Measurements from ENCODE around the gene GPS1. TPM values are rescaled to one million over a fixed set of nuclear protein-coding genes. Genes with fewer than 3 reads are reported as not detected.

GPS1 gene
- total and polyA plus RNA-seq, 10 of the 15 experiments (the other 5 are each of a cell fraction or from before 2014, with no cell fraction given): 2.2 to 146 (median 77.7) TPM

DNA sequence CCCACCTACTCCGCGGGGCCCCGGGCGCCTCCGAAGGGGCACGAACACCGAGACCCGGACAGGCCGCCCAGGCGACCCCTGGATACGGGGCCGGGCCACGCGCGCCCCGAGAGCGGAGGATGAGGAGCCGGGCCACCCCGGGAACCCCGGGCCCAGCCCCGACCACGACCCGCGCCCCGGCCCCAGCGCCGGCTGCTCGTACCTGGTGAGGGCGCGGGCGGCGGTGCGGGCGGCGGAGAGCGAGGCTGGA, 46.1 kb downstream of the GPS1 start (continued):
- TF ChIP-seq HDAC2 (IDR thresholded peaks at IDR 0.05) (no peak), WRNIP1 (IDR thresholded peaks at IDR 0.05; ENCODE audit: borderline replicate concordance, low read depth, low read length) (no peak), SP1 (IDR thresholded peaks at IDR 0.05; ENCODE audit: low read depth, low read length) (no peak), SUPT20H (IDR thresholded peaks at IDR 0.05; ENCODE audit: borderline replicate concordance, control insufficient read depth, low read depth, low read length) (no peak), NR2C2 (IDR thresholded peaks at IDR 0.05; ENCODE audit: borderline replicate concordance, control insufficient read depth, insufficient read length, low read depth) (no peak), ZNF622 (IDR thresholded peaks at IDR 0.05) (no peak), BACH1 (IDR thresholded peaks at IDR 0.05; ENCODE audit: borderline replicate concordance) (no peak; the same call in 1 of the 2 replicates), LARP7 (IDR thresholded peaks at IDR 0.05) (peak; percentile 32), CBX3 (IDR thresholded peaks at IDR 0.05; ENCODE audit: borderline replicate concordance, low read depth) (no peak), GATAD2B (conservative IDR thresholded peaks at IDR 0.05; ENCODE audit: low read depth) (peak; percentile 6), TAF1 (IDR thresholded peaks at IDR 0.05; ENCODE audit: borderline replicate concordance, low read depth, low read length) (no peak), MTA3 (IDR thresholded peaks at IDR 0.05; ENCODE audit: borderline replicate concordance, low read length) (no peak), NR2F1 (conservative IDR thresholded peaks at IDR 0.05) (peak; percentile 52; the same call in 1 of the 2 replicates), HDAC6 (IDR thresholded peaks at IDR 0.05; ENCODE audit: unreplicated experiment) (no peak), SMC3 (IDR thresholded peaks at IDR 0.05; ENCODE audit: borderline replicate concordance, low read length) (no peak), ZBED1 (IDR thresholded peaks at IDR 0.05; ENCODE audit: borderline replicate concordance) (no peak)
- TF ChIP-seq, protein P1, sequence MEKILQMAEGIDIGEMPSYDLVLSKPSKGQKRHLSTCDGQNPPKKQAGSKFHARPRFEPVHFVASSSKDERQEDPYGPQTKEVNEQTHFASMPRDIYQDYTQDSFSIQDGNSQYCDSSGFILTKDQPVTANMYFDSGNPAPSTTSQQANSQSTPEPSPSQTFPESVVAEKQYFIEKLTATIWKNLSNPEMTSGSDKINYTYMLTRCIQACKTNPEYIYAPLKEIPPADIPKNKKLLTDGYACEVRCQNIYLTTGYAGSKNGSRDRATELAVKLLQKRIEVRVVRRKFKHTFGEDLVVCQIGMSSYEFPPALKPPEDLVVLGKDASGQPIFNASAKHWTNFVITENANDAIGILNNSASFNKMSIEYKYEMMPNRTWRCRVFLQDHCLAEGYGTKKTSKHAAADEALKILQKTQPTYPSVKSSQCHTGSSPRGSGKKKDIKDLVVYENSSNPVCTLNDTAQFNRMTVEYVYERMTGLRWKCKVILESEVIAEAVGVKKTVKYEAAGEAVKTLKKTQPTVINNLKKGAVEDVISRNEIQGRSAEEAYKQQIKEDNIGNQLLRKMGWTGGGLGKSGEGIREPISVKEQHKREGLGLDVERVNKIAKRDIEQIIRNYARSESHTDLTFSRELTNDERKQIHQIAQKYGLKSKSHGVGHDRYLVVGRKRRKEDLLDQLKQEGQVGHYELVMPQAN (conservative IDR thresholded peaks at IDR 0.05): peak; percentile 86
- TF ChIP-seq, protein P2, sequence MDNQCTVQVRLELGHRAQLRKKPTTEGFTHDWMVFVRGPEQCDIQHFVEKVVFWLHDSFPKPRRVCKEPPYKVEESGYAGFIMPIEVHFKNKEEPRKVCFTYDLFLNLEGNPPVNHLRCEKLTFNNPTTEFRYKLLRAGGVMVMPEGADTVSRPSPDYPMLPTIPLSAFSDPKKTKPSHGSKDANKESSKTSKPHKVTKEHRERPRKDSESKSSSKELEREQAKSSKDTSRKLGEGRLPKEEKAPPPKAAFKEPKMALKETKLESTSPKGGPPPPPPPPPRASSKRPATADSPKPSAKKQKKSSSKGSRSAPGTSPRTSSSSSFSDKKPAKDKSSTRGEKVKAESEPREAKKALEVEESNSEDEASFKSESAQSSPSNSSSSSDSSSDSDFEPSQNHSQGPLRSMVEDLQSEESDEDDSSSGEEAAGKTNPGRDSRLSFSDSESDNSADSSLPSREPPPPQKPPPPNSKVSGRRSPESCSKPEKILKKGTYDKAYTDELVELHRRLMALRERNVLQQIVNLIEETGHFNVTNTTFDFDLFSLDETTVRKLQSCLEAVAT (IDR thresholded peaks at IDR 0.05): no peak
- TF ChIP-seq, protein P3, sequence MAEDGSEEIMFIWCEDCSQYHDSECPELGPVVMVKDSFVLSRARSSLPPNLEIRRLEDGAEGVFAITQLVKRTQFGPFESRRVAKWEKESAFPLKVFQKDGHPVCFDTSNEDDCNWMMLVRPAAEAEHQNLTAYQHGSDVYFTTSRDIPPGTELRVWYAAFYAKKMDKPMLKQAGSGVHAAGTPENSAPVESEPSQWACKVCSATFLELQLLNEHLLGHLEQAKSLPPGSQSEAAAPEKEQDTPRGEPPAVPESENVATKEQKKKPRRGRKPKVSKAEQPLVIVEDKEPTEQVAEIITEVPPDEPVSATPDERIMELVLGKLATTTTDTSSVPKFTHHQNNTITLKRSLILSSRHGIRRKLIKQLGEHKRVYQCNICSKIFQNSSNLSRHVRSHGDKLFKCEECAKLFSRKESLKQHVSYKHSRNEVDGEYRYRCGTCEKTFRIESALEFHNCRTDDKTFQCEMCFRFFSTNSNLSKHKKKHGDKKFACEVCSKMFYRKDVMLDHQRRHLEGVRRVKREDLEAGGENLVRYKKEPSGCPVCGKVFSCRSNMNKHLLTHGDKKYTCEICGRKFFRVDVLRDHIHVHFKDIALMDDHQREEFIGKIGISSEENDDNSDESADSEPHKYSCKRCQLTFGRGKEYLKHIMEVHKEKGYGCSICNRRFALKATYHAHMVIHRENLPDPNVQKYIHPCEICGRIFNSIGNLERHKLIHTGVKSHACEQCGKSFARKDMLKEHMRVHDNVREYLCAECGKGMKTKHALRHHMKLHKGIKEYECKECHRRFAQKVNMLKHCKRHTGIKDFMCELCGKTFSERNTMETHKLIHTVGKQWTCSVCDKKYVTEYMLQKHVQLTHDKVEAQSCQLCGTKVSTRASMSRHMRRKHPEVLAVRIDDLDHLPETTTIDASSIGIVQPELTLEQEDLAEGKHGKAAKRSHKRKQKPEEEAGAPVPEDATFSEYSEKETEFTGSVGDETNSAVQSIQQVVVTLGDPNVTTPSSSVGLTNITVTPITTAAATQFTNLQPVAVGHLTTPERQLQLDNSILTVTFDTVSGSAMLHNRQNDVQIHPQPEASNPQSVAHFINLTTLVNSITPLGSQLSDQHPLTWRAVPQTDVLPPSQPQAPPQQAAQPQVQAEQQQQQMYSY (CRISPR knock-in tag; IDR thresholded peaks at IDR 0.05): no peak
- TF ChIP-seq, protein P4, sequence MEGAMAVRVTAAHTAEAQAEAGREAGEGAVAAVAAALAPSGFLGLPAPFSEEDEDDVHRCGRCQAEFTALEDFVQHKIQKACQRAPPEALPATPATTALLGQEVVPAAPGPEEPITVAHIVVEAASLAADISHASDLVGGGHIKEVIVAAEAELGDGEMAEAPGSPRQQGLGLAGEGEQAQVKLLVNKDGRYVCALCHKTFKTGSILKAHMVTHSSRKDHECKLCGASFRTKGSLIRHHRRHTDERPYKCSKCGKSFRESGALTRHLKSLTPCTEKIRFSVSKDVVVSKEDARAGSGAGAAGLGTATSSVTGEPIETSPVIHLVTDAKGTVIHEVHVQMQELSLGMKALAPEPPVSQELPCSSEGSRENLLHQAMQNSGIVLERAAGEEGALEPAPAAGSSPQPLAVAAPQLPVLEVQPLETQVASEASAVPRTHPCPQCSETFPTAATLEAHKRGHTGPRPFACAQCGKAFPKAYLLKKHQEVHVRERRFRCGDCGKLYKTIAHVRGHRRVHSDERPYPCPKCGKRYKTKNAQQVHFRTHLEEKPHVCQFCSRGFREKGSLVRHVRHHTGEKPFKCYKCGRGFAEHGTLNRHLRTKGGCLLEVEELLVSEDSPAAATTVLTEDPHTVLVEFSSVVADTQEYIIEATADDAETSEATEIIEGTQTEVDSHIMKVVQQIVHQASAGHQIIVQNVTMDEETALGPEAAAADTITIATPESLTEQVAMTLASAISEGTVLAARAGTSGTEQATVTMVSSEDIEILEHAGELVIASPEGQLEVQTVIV (IDR thresholded peaks at IDR 0.05; ENCODE audit: borderline replicate concordance, partially characterized antibody): no peak
- TF ChIP-seq, protein P5, sequence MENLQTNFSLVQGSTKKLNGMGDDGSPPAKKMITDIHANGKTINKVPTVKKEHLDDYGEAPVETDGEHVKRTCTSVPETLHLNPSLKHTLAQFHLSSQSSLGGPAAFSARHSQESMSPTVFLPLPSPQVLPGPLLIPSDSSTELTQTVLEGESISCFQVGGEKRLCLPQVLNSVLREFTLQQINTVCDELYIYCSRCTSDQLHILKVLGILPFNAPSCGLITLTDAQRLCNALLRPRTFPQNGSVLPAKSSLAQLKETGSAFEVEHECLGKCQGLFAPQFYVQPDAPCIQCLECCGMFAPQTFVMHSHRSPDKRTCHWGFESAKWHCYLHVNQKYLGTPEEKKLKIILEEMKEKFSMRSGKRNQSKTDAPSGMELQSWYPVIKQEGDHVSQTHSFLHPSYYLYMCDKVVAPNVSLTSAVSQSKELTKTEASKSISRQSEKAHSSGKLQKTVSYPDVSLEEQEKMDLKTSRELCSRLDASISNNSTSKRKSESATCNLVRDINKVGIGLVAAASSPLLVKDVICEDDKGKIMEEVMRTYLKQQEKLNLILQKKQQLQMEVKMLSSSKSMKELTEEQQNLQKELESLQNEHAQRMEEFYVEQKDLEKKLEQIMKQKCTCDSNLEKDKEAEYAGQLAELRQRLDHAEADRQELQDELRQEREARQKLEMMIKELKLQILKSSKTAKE (IDR thresholded peaks at IDR 0.05; ENCODE audit: low read depth, poor library complexity, severe bottlenecking): no peak
